Stimulated activated CD4-positive, alpha-beta T cell treated with anti-CD3 and anti-CD28 coated beads, Interleukin-1b, Interleukin-23, amount 100 ng/mL, for 1 hour (primary cell): ENCODE data around the gene APBA1.

Source experiments
- DNase-seq, 2 donors: peaks; one replicate each; pipeline ENCODE4 v3.0.0-alpha.2; 2020; ENCODE audit warnings: low read depth in 2 of 2

APBA1 gene

DNA sequence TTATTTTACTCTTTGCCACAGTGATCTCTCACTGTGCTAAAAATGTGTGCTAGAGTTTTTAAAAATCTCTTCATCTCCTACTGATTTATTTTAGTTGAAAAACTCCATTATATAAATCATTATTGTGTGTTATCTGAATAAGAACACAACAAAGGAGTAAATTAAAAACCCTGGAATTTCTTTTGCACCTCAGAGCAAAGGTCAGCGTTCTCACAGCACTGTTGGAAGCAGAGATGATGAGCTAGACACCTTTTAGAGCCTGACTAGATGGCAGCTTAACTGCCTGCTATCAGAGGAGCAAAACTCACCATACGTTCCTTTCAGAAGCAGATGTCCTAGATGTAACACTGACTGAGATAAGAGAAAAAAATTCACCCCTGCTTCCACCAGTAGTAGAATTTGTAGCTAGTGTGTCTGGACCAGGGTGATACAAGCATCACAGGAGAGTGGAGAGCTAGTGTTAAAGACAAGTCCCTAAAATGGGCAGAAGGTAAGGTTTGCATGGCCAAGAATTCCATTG lies 200.0 kb downstream of the APBA1 start:
- DNase-seq: no peak

DNA sequence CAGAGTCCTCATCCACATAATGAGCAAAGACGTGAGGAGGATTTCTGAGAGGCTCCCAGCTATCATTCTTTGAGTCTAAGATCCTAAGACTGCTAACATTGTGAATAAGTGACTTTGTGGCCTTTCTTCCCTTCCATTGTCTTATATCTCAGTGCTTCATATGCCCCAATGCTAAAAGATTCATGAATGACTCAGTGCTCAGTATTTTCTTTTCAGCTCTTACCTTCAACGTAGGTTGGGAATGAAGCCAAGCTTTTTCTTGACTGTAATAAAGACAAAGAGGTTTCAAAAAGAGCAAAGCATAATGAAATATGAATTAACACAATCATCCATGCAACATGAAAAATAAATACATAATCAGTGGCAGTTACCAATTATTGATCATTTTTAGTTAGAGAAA lies 200.7 kb downstream of the APBA1 start:
- no peak for DNase-seq

DNA sequence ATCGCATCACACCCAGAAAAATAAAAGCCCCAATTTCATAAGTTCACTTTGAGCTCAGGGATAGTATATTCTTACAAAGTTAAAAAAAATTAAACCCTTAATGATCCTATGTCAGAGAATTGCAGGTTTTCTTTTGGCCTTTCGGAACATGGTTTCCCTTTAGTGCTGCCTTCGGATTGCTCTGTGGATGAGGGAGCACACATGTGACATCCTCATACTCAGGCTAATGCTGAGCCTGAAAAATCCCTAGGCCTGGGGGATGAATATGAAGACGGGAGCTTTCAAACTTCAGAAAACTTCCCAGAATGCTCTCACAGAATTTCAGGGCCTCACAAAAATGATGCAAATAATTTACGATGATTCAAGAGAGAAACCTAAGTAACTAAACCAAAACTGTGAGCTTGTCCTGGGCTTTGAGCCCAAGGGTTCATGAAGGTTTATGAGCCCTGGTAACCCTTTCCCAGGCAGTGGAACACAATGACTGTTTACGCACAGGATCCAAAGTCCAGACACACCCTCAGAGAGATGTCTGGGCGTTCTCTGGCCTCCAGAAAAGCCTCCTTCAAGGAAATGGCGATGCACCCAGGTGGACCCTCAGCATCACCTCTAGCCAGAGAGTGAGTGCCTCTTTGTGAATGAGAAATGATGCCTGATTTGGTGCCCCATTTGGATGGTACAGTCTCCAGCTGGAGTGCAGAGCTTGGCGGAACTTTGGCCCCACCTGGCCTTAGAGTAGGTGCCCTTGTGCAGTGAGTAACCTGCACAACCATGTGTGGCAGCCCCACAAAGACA lies 201.8 kb downstream of the APBA1 start:
- DNase-seq: no peak

DNA sequence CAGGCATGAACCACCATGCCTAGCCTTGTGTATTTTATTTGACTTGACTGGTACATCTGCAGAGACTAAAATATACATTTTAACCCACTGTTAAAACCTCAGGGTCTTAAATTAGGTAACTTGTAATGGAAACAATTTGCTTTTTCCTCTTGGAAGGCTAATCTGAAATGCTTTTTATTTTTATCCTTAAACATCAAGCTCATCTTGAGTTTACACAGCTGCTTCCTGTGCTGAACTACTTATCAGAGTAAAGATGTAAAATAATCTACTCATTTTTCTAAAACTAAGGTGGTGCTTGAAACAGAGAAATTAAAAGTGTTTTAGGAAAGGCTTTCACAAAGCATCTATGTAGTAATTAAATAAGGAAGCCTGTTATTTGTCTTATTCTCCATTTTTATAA lies 203.0 kb downstream of the APBA1 start:
- DNase-seq: no peak

DNA sequence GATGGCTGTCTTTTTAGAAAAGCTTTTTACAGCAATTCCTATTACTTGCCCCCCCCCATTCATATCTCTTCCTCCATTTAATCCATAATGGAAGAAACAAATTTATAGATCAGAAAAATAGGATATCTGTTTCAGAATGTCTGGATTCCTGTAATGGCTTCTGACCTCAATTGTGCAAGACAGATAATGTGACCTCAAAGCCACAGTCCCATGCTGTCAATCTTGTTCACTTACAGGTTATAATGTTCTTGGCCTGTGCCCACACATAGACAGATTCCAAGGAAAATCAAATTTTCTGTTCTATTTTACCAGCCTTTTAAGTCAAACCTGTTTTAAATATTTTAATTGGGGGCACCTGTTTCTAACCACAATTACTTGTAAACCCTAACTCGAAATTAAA lies 203.8 kb downstream of the APBA1 start:
- no peak for DNase-seq

DNA sequence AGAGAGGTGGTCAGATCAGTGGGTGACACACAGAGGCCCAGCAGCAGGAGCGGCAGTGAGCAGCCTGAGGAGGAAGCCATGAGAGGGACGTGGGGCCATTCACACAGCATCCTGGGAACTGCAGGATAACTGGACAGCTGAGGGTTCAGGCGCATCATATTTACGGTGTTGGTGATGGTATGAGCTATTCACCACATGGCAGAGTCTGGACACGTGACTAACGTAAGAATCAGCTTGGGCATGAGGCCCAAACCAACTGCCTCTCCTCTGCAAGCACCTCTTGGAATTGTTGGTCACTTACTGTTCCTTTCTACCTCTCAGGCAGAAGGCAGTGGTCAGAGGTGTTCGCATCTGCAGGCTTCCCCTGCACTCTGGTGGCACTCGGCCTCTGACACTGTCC lies 206.0 kb downstream of the APBA1 start:
- DNase-seq: no peak

DNA sequence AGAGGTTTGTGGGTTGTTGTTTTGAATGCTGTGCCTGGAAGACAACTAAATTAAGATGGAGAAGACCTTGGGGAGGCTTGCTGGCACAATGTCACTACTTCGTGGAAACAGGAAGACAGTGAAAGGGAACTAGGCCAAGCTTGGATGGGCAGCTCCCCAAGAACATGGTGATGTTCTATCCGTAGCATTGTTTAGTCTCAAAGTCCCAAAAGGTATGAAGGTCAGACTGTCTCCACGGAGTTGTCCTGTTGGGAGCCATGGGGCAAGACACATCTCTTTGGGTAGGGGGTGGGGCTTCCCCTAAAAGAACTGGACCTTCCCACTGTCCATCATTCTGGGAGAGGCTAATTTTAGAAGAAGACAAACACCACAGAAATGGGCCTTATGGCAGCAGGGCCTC lies 206.7 kb downstream of the APBA1 start:
- DNase-seq: no peak

DNA sequence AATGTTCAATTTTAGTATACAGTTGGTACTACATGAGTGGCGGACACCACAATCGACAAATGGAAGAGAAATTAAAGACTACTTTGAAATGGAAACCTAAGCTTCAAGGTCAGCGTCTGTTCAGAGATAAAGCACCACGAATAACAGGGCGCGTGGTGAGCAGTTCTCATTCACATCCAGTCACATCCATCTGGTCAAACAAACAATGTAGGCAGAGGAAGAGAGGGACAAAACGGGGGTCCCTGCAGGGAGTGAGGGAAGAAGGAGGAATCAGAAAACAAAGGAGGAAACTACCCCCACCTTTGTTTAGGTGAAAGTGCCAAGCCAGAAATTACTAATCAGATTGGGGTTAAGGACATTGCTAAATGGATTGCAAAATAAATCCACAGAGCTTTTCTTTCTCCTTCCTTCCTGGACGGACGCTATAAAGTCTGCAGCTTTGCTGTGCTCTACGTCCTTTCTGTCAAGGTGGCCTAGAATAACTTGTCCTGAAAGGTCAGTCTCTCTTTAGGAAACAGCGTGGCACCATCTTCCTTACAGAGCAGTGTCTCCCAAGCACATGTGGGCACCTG lies 208.6 kb downstream of the APBA1 start:
- DNase-seq: no peak

DNA sequence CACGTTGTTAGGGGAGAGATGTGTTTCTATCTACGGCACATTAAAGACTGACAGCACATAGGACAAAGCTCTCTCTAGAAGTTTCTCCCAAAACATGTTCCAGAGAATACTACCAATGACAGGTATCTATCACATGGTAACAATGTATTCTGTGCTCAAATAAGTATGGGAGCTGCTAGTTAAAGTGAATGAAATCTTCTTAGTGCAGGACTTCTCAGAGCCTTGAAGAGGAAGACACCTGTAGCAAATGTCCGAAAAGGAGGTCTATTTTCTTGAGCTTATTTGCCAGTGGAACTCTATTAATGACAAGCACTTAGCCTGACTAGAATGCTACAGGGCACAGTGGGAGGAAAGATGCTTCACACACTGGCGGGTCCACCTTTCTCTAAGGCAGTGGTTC lies 209.8 kb downstream of the APBA1 start:
- DNase-seq: no peak

DNA sequence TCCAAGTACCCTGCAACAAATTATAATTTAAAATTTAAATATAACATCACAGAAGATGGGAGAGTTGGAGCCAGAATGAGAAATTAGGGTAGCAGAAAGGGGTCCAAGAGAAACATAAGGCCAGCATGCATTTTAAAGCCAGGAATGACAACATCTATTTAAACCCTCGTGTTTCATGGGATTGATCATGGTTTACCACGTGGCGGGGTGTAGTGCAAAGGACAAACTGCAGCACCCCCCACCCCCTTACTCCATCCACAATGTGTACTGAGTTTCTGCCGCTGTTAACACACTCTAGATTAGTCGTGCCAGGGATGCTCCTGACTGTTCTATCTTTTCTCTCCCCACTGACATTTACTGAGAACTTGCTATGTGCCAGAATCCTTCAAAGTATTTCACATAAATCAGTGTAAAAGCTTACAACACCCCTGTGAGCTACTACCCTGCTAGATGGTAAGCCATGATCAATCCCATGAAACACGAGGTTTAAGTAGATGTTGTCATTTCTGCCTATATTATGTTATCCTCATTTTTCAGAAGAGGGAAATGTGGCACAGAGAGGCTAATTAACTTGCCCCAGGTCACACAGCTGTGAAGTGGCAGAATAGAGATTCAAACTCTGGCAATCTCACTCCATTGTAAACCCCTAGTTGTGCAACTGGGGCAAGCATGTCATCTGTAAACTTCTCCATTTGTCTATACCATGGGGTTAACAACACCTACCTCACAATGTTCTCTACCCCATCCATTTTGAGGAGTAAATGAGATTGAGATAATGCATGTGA lies 210.9 kb downstream of the APBA1 start:
- no peak for DNase-seq

DNA sequence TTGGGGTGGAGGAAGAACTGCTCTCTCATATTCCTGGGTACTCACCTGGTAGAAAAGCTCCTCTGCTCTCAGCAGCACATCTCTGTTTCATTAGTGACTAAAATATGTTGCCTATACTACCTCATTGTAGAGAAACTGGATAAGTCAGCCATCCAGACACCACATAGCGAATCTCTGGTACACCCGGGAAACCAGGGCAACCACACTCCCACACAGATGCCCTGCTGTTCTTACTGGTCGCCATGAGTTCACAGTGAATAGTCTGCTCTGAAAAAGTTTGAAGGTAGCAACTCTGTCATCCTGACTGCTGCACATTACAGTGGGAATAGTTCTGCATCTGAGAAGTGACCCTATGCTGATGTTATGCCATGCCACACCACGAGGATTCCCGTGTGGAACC lies 212.2 kb downstream of the APBA1 start:
- no peak for DNase-seq

DNA sequence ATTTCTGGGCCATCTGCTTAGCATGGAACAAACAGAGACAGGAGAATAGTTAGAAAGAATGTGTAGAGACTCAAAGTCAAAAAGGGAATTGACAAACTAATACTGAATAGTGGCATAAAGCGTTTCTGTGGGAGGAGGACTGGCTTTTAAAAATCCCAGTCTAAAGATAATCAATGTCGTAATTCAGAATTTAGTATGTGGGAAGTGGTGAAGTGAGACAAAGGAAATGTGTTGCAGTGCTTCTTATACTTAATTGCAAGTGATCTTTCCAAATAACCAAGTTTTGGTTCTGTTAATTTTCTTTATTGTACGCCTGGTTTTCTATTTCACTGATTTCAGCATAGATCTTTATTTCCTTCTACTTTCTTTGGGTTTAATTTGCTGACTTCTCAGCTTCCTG lies 214.0 kb downstream of the APBA1 start:
- no peak for DNase-seq

DNA sequence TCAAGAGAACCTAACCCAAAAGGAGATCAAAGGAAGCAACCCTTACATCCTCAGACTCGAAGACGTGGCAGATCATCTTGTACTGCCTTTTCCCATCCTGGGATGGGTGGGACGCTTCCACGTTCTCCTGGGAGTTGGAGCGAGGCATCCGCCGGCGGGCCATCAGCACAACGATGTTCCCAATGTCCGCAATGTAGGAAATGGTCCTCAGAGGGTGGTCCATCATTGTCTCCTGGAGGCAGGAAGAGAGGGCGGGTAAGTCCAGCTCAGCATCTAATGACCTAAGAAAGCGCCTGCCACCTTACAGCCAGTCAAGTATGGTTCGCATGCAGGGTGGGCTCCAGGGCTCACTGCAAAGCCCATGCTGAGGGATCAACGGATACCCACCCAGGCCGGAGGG lies 216.0 kb downstream of the APBA1 start:
- no peak for DNase-seq

DNA sequence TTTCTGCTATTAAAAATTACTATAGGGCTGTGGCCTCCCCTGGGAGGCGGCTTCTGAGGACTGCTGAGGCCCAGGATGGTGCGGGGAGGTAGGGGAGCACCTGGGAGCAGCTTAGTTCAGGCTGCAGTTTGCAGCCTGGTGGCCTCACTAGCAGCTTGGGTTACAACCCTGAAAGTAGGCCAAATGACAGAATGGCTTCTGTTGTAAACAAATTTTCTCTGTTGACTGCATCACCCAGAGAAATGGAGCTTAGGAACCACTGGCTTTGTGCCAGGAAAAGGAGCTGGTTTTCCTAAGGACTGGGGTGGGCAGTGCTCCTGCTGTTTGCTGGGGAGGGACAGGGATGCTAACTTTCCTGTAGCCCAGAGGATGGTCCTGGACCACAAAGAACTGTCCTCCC lies 216.9 kb downstream of the APBA1 start:
- no peak for DNase-seq

DNA sequence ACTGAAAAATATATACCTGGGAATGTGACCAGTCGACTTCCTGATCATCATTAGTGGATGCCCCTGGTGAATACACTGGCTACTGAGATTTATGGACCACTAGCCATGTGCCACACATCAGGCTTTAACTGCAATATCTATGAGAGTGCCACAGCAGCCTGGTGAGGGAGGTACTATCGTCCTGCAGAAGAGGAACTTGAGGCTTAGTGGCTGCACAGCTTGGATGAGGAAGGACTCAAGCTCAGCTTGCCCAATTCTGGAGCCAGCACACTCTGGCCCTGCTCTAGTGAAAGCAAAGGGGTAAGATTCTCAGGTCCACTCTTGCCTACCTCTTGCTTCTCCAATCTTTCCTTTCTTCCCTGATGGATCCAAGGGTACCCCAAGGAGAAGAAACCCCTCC lies 217.8 kb downstream of the APBA1 start:
- no peak for DNase-seq

DNA sequence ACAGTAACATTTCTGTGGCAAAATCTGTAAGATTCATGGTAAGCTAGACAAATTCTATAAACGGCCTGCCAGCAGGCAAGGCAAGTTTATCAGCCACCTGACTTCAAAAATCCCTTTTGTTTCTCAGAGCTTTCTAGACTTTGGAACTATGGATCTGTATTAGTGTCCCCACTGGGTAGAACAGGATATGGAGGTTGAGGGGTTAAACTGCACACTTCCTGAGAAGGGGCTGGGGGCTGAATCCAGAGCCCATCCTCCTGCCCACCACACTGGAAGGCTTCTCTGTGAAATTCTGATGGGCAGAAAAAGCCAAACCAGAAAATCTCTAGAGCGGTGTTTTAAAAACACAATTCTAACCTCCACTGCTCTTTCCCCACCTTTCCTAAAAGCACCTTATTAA lies 218.4 kb downstream of the APBA1 start:
- DNase-seq: no peak

DNA sequence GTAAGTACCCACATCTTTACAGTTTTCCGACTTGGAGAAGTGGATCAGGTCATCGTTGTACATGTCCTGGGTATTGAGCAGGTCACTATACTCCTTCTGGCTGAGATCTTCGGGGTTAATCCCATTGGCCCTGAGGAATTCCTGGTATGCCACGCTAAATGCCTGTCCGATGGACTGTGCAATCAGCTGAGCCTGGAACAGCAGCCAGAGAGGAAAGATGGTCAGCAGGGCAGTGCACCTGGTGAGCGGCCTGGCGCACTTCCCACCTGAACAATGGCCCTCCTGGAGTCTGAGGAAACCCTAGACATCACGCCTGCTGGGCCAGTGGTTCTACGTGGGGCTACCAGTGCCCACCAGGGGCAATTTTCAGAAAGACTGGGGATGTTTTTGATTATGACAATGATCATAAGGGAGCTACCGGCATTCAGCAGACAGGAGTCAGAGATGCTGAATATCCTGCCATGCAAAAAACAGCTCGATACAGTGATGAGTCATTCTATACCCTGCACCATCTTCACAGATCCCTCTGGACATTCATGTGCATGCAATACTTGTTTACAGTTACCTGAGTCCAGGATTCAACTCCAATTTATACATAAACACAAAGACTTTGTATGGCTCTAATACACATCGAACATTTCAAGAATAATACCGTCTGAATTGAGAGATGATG lies 219.9 kb downstream of the APBA1 start:
- no peak for DNase-seq

DNA sequence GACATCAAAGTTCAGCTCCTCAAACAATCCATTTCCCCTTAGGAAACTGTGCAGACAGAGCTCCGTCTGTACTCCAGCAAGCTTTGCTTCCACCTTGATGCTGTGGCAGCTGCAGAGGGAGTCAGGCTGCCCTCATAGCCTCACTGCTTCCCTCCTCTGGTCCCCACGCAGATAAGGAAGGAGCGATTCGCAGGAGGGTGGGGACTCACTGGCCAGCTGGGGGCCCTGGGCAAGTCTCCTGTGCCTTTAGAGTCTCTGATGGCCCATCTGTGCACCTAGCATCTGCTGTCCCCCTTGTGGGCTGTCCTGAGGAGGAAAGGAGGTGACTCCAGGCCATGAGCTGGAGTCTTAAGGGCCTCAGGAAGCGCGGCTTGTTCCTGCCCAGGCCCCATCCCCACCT lies 225.7 kb downstream of the APBA1 start:
- no peak for DNase-seq

DNA sequence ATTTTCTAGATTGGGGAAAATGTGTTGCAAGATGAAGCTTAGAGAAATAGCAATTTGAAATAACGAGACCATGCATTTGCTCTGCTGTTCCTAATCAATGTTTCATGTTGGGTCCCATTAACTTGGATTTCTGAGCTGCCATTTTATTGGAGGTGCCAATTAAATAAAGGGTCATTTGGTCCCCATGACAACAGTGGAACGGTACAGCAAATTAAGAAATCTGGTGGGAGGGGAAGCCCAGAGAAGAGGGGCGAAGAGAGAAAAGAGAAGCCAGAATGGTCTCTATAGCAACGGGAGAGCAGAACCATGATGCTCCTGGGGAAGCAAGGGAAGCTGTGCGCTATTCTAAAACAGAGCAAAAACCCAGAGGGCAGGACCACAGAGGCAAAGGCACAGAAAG lies 226.9 kb downstream of the APBA1 start:
- DNase-seq: no peak

DNA sequence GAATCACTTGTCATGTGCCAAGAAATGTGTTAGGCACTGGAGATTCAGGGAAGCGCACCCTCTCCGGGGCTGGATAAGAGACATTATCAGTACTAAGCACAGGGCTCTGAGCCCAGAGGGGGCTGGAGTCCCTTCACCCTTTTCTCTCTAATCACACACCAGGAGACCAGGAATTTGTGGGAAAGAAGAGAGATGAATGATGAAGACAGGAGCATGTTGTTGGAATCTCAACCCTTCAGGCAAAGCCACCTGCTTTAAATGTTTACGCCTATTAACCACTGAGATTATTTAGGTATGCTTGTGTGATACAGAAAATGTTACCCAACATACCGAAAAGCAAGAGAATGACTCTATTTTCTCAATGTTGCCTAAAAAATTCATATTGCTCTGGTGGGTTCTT lies 227.4 kb downstream of the APBA1 start:
- DNase-seq: no peak

DNA sequence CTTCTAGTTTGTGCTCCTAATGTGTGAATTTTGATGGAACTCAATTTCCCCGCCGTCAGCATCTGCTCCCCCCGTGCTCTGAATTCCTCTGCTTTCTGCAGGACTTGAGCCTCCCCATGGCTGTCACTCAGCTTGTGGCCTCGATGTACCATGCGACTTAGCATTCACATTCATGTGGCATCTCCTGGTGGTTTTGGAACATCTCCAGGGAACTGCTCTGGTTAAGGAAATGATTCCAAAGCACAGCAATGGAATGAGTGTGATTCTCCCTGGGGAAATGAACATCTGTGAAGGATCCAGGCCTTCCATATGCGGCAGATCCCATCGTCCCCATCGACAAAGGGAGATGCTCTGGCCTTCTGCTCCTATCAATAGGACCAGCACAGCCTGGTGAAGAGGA lies 228.2 kb downstream of the APBA1 start:
- DNase-seq: no peak

DNA sequence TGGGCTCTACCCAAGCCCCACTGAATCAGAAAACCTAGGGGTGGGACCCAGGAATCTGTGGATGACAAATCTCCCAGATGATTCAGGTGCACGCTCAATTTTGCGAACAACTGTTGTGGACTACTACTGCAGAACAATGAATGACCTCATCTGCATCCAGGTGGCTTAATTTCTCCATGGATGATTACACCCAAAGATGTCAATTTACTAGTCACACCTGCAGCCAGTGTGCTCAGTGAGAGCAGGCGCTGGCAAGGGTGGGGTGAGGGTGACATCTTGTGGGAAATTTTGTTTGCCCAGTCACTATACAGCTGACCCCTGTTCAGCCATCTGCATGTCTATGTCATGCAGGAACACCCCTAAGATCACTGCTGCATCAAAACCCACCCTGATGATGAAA lies 229.0 kb downstream of the APBA1 start:
- DNase-seq: no peak
